Type B pancreatic cell (in vitro differentiated cells): ENCODE measurements around the gene THSD8. TPM values are rescaled to one million over a fixed set of nuclear protein-coding genes. Genes with fewer than 3 reads are reported as not detected.

Source experiments
- DNase-seq: peaks from one replicate; pipeline ENCODE4 v3.0.0; 2021; ENCODE audit warnings: mixed read lengths; ENCODE audit not compliant: unreplicated experiment; ENCODE audit errors: extremely low spot score
- H3K27ac Mint-ChIP-seq: 2 replicates; pipeline ENCODE4 v1.8.0; 2021; ENCODE audit warnings: mild to moderate bottlenecking, mixed read lengths
- H3K27me3 Mint-ChIP-seq: 2 replicates; pipeline ENCODE4 v1.8.0; 2021; ENCODE audit warnings: mixed read lengths
- H3K36me3 Mint-ChIP-seq: 2 replicates; pipeline ENCODE4 v1.8.0; 2021; ENCODE audit warnings: mixed read lengths
- H3K4me1 Mint-ChIP-seq: one replicate; pipeline ENCODE4 v1.8.0; 2021; ENCODE audit warnings: mixed read lengths; ENCODE audit not compliant: unreplicated experiment
- H3K4me3 Mint-ChIP-seq: 2 replicates; pipeline ENCODE4 v1.8.0; 2021; ENCODE audit warnings: mild to moderate bottlenecking, mixed read lengths
- H3K9me3 Mint-ChIP-seq: 2 replicates; pipeline ENCODE4 v1.8.0; 2021; ENCODE audit warnings: mixed read lengths
- CTCF ChIP-seq: fragments of 200-600 bp; sonication (generic); conservative IDR thresholded peaks from 2 replicates; pipeline ENCODE4 v1.5.0; 2021; ENCODE audit warnings: antibody characterized with exemption, mild to moderate bottlenecking
- total RNA-seq: library from RNA; stranded (reverse); gene quantifications from 2 replicates; pipeline ENCODE4 v1.2.1, GENCODE V29; 2021; ENCODE audit warnings: low replicate concordance

THSD8 gene
- total RNA-seq, 1 donor from 2014 or later: 19.4 TPM

GRCh38 chr19:12838886-12839756, 37.3 kb downstream of the THSD8 start:
- Mint-ChIP-seq H3K36me3 (no peaks in the 10 kb centered on the region), H3K4me1 (peaks cover 30% of the 10 kb centered on the region), H3K4me3 (peak overlapping the region; percentile 85), H3K27ac (no peak overlapping the region), H3K27me3 (peaks cover 83% of the 10 kb centered on the region), H3K9me3 (no peaks in the 10 kb centered on the region)
- DNase-seq: no peak
- no peak for TF ChIP-seq CTCF

DNA sequence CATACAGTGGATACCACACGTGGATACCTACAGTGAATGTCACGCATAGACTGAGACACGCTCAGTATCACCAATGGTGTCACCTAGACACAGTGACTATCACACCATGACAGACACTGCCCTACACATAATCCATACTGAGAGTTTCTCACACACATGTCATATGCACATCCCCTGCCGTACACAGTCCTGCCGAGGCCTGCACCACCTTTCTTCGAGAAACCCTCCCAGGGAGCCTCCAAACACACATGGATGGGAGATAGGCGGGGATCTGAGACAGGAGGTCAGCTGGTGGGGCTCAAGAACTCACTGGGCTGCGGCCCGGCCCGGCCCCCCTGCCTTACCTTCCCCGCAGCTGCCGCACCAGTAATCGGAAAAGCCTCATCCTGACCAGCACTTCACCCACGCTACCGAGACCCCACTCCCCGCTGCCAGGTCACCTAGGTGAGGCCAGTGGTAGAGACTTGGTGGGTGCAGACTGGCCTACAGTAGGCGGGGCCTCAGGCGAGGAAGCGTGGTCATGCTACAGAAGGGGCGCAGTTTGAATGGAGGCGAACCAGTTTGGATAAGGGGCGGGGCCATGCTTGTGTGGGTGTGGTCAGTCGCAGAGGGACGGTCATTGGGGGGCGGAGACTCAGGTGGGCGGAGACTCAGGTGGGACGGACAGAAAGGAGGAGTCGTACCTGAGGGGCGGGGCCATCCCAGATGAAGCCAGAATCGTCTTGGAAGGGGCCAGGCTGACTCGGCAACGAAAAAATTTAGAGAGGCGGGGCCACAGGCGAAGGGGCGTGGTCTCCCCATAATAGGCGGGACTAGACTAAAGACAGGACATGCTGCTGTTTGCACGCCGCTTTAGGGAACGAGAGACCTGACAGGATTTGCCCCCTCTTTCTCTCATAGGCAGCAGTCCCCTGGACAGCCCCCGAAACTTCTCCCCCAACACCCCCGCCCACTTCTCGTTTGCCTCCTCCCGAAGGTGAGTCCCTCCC, 38.5 kb downstream of the THSD8 start:
- peaks cover 77% of the 10 kb centered on the region for H3K27me3 Mint-ChIP-seq
- TF ChIP-seq CTCF: no peak
- DNase-seq: peak; percentile 87
- peak overlapping the region; percentile 61 for H3K27ac Mint-ChIP-seq
- H3K36me3 Mint-ChIP-seq: no peaks in the 10 kb centered on the region
- peaks cover 26% of the 10 kb centered on the region for H3K4me1 Mint-ChIP-seq
- no peaks in the 10 kb centered on the region for H3K9me3 Mint-ChIP-seq
- peak overlapping the region; percentile 83 for H3K4me3 Mint-ChIP-seq

GRCh38 chr19:12841094-12841493, 39.2 kb downstream of the THSD8 start:
- Mint-ChIP-seq H3K27me3 (peaks cover 70% of the 10 kb centered on the region), H3K36me3 (no peaks in the 10 kb centered on the region), H3K4me1 (peaks cover 26% of the 10 kb centered on the region), H3K9me3 (no peaks in the 10 kb centered on the region), H3K27ac (no peak overlapping the region), H3K4me3 (peak overlapping the region; percentile 83)
- peak; percentile 83 for DNase-seq
- TF ChIP-seq CTCF: no peak

DNA sequence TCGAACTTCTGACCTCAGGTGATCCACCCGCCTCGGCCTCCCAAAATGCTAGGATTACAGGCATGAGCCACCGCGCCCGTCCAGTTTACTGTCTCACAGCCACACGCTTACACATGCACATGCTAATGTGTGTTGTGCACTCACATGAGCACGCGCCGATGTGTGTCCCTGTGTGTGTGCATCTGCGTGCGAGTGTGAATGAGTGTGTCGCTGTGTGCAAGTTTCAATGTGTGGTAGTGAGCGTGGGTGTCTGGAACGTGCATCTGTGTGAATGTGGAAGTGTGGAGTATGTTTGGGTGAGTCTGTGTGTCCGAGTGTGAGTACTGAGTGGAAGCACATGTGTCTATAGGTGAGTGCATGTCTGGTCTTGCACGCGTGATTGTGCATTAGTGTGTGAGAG, 40.6 kb downstream of the THSD8 start:
- Mint-ChIP-seq H3K27me3 (peaks cover 61% of the 10 kb centered on the region), H3K36me3 (no peaks in the 10 kb centered on the region), H3K4me3 (no peak overlapping the region)

More for the DNA sequence above, 40.6 kb downstream of the THSD8 start:
- Mint-ChIP-seq H3K9me3 (no peaks in the 10 kb centered on the region), H3K27ac (no peak overlapping the region), H3K4me1 (peaks cover 26% of the 10 kb centered on the region)
- TF ChIP-seq CTCF: no peak
- no peak for DNase-seq
